Activated gamma-delta T cell treated with Interleukin-2 at 50 U/mL for 16 hours (primary cell): Measurements from ENCODE around the gene DSG2.

ENCODE experiments used
- DNase-seq: peaks from one replicate; pipeline ENCODE4 v3.0.0-alpha.2; 2020

DSG2 gene

DNA sequence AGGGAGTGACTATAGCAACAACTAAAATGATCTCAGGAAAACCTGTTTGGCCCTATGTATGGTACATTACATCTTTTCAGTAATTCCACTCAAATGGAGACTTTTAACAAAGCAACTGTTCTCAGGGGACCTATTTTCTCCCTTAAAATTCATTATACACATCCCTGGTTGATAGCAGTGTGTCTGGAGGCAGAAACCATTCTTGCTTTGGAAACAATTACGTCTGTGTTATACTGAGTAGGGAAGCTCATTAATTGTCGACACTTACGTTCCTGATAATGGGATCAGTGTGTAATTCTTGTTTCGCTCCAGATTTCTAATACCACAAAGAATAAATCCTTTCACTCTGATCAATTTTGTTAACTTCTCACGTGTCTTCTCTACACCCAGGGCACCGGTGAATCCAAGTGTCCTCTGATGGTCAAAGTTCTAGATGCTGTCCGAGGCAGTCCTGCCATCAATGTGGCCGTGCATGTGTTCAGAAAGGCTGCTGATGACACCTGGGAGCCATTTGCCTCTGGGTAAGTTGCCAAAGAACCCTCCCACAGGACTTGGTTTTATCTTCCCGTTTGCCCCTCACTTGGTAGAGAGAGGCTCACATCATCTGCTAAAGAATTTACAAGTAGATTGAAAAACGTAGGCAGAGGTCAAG lies 94.7 kb downstream of the DSG2 start:
- no peak for DNase-seq

DNA sequence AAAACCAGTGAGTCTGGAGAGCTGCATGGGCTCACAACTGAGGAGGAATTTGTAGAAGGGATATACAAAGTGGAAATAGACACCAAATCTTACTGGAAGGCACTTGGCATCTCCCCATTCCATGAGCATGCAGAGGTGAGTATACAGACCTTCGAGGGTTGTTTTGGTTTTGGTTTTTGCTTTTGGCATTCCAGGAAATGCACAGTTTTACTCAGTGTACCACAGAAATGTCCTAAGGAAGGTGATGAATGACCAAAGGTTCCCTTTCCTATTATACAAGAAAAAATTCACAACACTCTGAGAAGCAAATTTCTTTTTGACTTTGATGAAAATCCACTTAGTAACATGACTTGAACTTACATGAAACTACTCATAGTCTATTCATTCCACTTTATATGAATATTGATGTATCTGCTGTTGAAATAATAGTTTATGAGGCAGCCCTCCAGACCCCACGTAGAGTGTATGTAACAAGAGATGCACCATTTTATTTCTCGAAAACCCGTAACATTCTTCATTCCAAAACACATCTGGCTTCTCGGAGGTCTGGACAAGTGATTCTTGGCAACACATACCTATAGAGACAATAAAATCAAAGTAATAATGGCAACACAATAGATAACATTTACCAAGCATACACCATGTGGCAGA lies 97.3 kb downstream of the DSG2 start:
- no peak for DNase-seq

DNA sequence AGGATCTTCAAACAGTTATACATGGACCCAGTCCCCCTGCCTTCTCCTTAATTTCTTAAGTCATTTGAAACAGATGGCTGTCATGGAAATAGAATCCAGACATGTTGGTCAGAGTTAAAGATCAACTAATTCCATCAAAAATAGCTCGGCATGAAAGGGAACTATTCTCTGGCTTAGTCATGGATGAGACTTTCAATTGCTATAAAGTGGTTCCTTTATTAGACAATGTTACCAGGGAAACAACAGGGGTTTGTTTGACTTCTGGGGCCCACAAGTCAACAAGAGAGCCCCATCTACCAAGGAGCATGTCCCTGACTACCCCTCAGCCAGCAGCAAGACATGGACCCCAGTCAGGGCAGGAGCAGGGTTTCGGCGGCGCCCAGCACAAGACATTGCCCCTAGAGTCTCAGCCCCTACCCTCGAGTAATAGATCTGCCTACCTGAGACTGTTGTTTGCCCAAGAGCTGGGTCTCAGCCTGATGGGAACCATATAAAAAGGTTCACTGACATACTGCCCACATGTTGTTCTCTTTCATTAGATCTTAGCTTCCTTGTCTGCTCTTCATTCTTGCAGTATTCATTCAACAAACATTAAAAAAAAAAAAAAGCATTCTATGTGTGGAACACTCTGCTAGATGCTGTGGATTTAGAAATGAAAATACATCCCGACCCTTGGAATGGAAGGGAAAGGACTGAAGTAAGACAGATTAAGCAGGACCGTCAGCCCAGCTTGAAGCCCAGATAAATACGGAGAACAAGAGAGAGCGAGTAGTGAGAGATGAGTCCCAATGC lies 98.3 kb downstream of the DSG2 start:
- no peak for DNase-seq

DNA sequence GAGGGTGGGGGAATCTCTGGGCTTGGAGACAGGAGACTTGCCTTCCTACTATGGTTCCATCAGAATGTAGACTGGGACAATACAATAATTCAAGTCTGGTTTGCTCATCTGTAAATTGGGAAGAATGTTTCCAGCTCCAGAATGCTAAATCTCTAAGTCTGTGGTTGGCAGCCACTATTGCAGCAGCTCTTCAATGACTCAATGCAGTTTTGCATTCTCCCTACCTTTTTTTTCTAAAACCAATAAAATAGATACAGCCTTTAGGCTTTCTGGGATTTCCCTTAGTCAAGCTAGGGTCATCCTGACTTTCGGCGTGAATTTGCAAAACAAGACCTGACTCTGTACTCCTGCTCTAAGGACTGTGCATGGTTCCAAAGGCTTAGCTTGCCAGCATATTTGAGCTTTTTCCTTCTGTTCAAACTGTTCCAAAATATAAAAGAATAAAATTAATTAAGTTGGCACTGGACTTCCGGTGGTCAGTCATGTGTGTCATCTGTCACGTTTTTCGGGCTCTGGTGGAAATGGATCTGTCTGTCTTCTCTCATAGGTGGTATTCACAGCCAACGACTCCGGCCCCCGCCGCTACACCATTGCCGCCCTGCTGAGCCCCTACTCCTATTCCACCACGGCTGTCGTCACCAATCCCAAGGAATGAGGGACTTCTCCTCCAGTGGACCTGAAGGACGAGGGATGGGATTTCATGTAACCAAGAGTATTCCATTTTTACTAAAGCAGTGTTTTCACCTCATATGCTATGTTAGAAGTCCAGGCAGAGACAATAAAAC lies 100.2 kb downstream of the DSG2 start:
- DNase-seq: no peak
